Measurements from ENCODE around the gene PANX2.

Gene PANX2

GRCh38 chr22:50225200-50225969, 54.9 kb downstream of the PANX2 start:
- no peak overlapping the region for H3K4me3 ChIP-seq (ENCODE audit: low read depth, low read length)
- in situ Hi-C loops (cut with HindIII; ENCODE audit: low sequenced_read_pairs) = no loop called here
- no peak for DNase-seq (ENCODE audit: low read depth)
- no peak for TF ChIP-seq CTCF (IDR thresholded peaks at IDR 0.05; ENCODE audit: low read depth, low read length, missing control alignments)

- H3K4me3 ChIP-seq (ENCODE audit: low read depth, low read length) = no peak overlapping the region
- no peak for DNase-seq (ENCODE audit: low read depth)
- in situ Hi-C loops (cut with HindIII; ENCODE audit: low sequenced_read_pairs) = no loop called here
- TF ChIP-seq CTCF (IDR thresholded peaks at IDR 0.05; ENCODE audit: low read depth, low read length, missing control alignments) = no peak
These were observed 55.7 kb downstream of the PANX2 start for GRCh38 chr22:50226063-50226874.

GRCh38 chr22:50226875-50227165, 56.3 kb downstream of the PANX2 start:
- TF ChIP-seq CTCF (IDR thresholded peaks at IDR 0.05; ENCODE audit: low read depth, low read length, missing control alignments) = no peak
- no peak overlapping the region for H3K4me3 ChIP-seq (ENCODE audit: low read depth, low read length)
- no peak for DNase-seq (ENCODE audit: low read depth)
- in situ Hi-C loops (cut with HindIII; ENCODE audit: low sequenced_read_pairs) = no loop called here

GRCh38 chr22:50227579-50228215, 57.2 kb downstream of the PANX2 start:
- no peak overlapping the region for H3K4me3 ChIP-seq (ENCODE audit: low read depth, low read length)
- in situ Hi-C loops (cut with HindIII; ENCODE audit: low sequenced_read_pairs) = no loop called here
- DNase-seq (ENCODE audit: low read depth) = no peak
- no peak for TF ChIP-seq CTCF (IDR thresholded peaks at IDR 0.05; ENCODE audit: low read depth, low read length, missing control alignments)

- no peak overlapping the region for H3K4me3 ChIP-seq (ENCODE audit: low read depth, low read length)
- DNase-seq (ENCODE audit: low read depth) = no peak
- in situ Hi-C loops (cut with HindIII; ENCODE audit: low sequenced_read_pairs) = no loop called here
- TF ChIP-seq CTCF (IDR thresholded peaks at IDR 0.05; ENCODE audit: low read depth, low read length, missing control alignments) = no peak
These were observed 57.8 kb downstream of the PANX2 start for GRCh38 chr22:50228366-50228765.

- no peak overlapping the region for H3K4me3 ChIP-seq (ENCODE audit: low read depth, low read length)
These were observed 58.8 kb downstream of the PANX2 start for GRCh38 chr22:50229370-50229769.

More at GRCh38 chr22:50229370-50229769, 58.8 kb downstream of the PANX2 start:
- in situ Hi-C loops (cut with HindIII; ENCODE audit: low sequenced_read_pairs) = no loop called here
- TF ChIP-seq CTCF (IDR thresholded peaks at IDR 0.05; ENCODE audit: low read depth, low read length, missing control alignments) = no peak
- no peak for DNase-seq (ENCODE audit: low read depth)

Data from astrocyte of the cerebellum (primary cell).